PC-3 (cell line): ENCODE results near the gene SKP2.

Experiments
- EZH2phosphoT487 ChIP-seq: fragments of 300-600 bp; sonication (generic); IDR thresholded peaks from 2 replicates; pipeline ENCODE4 v1.6.1; 2018; ENCODE audit warnings: mild to moderate bottlenecking, antibody characterized with exemption, low read length, borderline replicate concordance
- TF ChIP-seq, protein P1 (sequence below): fragments of 300-600 bp; sonication (generic); conservative IDR thresholded peaks from 2 replicates; pipeline ENCODE4 v1.5.1; 2017; ENCODE audit warnings: antibody characterized with exemption, low read depth, mild to moderate bottlenecking, low read length

DNA sequence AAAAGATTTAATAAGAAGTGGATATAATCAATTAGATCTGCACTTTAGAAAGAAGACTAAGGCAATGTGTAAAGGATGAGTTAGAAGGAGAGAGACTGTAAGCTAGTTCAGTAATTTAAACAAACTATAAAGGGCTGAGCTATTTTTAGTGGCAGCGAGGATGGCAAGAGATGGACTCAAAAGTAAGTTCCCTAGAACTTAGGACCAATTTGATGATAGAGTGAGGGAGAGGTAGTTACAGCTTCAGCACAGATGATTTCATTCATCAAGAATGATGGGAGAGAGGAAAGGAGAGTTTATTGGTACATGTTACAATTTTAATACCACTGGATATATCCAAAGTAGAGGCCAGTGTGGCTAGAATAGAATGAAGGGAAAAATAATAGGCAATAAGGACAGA, 70.7 kb downstream of the SKP2 start:
- TF ChIP-seq, protein P1, sequence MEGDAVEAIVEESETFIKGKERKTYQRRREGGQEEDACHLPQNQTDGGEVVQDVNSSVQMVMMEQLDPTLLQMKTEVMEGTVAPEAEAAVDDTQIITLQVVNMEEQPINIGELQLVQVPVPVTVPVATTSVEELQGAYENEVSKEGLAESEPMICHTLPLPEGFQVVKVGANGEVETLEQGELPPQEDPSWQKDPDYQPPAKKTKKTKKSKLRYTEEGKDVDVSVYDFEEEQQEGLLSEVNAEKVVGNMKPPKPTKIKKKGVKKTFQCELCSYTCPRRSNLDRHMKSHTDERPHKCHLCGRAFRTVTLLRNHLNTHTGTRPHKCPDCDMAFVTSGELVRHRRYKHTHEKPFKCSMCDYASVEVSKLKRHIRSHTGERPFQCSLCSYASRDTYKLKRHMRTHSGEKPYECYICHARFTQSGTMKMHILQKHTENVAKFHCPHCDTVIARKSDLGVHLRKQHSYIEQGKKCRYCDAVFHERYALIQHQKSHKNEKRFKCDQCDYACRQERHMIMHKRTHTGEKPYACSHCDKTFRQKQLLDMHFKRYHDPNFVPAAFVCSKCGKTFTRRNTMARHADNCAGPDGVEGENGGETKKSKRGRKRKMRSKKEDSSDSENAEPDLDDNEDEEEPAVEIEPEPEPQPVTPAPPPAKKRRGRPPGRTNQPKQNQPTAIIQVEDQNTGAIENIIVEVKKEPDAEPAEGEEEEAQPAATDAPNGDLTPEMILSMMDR = no peak
- TF ChIP-seq EZH2phosphoT487 = no peak
